GM21825 (cell line): ENCODE measurements around the gene SNED1.

ENCODE experiments used
- ATAC-seq: cut with Tn5 transposase; IDR thresholded peaks from one replicate; pipeline ENCODE4 v1.9.1; 2021; ENCODE audit warnings: mild to moderate bottlenecking, moderate library complexity; ENCODE audit not compliant: unreplicated experiment

SNED1 gene

DNA sequence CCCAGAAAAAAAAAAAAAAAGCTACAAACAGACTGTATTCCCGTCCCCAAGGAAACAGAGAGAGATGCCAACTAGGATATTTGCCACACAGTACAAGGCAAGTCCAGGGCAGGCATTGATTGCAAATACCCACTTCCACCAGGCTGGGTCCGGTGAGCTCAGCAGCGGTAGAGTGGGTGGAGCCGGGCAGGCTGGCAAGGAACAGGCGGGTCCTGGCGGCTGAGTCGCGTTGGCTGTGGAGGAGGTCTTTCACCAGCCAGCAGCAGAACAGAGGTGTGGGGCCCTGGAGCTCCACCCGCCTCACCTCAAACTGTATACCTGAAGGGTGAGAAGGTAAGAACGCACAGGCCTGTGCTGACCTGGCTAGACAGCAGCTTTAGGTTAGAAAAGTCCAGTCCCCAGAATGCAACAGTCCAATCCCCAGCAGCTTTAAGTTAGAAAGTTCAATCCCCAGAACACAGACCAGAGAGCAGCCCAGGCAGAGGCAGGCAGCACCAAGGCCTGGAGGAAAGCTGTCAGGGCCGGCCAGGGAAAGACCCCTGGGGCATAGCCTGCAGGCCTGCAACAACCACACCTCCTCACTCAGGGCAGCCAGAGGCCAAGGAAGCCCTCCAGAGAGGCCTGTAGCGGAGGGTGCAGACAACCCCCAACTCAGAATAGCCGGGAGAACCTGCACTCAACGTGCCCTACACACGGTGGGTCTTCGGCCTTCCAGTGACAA is 125.6 kb downstream of the SNED1 start:
- no peak for ATAC-seq

DNA sequence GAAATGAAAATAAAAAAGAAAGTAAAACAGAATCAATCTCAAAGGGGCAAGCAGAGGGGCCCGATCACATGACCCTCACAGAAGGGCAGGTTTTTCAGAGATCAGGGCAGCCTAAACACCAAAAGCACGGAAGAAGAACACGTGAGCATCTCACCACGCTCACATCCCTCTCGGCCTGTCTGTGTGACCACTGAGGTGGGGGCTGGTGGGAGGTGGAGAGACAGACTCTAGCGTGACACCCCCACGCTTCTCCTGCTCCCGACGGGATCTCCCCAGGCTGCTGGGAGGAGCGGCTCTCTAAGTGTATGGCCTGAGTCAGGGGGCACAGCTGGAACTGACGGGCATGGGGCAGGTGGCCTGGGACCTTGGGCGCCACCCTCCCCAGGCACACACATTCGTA is 127.2 kb downstream of the SNED1 start:
- ATAC-seq: no peak

DNA sequence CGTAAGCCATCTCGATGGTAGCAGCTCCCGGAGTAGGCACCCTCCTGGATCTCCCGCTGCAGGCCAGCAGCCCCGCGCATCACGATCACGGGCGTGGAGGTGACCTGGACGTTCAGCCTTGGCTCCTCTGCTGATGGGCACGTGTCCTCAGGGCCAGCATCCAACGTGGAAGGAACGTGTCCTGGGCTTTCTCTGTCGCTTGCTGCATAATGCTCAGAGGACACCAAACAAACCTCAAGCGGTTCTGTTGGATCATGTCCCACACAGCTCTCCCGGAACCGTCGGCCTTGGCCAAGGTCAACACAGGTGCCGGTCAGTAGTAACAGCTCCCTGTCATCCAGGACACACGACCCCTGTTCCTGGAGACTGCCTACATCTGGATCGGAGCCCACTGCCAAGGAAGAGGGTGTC is 127.8 kb downstream of the SNED1 start:
- ATAC-seq: no peak

GRCh38 chr2:241126771-241127202 is 128.4 kb downstream of the SNED1 start:
- ATAC-seq: no peak

DNA sequence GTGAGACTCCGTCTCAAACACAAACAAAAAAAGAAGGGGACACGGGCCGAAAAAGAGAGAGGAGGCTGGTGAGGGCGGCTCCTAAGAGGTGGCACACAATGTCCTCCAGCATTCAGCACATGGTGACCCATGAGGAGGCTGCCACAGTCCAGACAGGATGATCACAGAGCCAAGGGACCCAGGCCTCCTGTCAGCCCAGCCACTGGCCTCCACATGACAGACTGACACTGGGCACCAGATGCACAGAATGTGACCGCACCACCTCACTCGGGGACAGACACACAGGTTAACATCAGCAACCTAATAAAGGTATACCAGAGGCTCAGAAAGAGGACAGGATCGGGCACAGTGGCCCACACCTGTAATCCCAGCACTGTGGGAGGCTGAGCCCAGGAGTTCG is 129.8 kb downstream of the SNED1 start:
- no peak for ATAC-seq

GRCh38 chr2:241129086-241129871 is 130.9 kb downstream of the SNED1 start:
- ATAC-seq: no peak

- no peak for ATAC-seq
Observed at GRCh38 chr2:241130316-241130715, 131.9 kb downstream of the SNED1 start.

GRCh38 chr2:241131531-241131930 is 133.1 kb downstream of the SNED1 start:
- no peak for ATAC-seq

GRCh38 chr2:241132538-241133435 is 134.4 kb downstream of the SNED1 start:
- ATAC-seq: no peak

- no peak for ATAC-seq
Observed at GRCh38 chr2:241133436-241133820, 135.0 kb downstream of the SNED1 start.

DNA sequence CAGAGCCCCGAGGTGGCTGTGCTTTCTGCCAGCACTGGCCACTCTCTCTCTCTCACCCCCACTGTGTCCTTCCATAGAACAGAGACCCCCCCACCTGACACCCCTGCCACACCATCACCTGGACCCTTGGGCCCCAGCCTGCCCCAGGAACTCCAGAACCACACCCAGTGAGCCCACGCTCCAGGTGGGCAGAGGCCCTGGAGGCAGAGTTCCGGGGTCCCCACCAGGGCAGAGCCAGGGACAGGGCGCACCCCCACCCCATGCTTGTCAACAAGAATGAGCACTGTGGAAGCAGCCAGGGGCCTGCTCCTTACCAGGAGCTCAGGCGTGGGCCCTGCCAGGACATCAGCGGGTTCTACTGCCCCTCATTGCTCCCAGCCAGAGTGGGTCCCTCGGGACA is 136.3 kb downstream of the SNED1 start:
- no peak for ATAC-seq

- no peak for ATAC-seq
Observed at GRCh38 chr2:241135737-241136136, 137.3 kb downstream of the SNED1 start.

- ATAC-seq: no peak
Observed at GRCh38 chr2:241136191-241136590, 137.8 kb downstream of the SNED1 start.

- ATAC-seq: no peak
Observed at GRCh38 chr2:241136661-241137260, 138.3 kb downstream of the SNED1 start.

DNA sequence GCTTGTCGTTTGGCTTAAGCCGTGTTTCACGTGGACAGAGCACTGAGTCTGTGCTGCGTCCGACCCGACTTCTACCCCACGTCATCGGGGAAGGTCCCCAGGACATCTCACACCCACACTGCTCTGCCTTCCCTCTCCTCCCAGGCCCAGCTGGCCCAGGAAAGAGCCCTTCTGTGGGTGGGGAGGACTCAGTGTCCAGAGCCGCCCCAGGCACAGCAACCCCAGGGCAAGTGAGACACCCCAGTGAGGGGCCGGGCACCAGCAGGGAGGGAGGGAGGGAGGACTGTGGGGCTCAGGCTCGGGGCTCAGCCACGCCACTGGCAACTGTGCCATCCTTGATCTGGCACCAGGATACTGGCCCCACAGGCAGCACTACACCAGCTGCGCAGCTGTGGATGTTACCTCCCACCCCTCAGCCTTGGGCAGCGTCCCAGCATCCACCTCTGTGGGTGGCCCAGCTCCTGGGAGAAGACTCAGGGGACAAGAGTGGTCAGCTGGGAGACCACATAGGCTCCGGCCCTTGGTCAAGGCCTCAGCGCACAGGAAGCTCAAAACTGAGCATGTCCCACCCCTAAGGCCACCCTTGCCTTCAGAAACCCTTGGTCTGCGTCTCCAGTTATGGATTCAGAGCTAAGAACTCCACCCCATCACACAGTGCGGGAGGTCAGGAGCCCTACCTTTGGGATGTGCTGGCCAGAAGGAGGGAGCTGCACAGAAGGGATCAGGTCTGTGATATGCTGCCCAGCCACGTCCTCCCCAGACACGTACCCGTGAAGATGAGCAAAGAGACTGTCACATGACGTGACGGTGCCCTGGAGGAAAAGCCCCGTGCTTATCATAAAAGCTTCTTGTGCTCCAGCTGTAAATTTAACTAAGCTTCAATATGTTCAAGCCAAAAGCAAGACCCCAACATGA is 139.1 kb downstream of the SNED1 start:
- ATAC-seq: no peak

GRCh38 chr2:241138471-241138870 is 140.1 kb downstream of the SNED1 start:
- no peak for ATAC-seq

DNA sequence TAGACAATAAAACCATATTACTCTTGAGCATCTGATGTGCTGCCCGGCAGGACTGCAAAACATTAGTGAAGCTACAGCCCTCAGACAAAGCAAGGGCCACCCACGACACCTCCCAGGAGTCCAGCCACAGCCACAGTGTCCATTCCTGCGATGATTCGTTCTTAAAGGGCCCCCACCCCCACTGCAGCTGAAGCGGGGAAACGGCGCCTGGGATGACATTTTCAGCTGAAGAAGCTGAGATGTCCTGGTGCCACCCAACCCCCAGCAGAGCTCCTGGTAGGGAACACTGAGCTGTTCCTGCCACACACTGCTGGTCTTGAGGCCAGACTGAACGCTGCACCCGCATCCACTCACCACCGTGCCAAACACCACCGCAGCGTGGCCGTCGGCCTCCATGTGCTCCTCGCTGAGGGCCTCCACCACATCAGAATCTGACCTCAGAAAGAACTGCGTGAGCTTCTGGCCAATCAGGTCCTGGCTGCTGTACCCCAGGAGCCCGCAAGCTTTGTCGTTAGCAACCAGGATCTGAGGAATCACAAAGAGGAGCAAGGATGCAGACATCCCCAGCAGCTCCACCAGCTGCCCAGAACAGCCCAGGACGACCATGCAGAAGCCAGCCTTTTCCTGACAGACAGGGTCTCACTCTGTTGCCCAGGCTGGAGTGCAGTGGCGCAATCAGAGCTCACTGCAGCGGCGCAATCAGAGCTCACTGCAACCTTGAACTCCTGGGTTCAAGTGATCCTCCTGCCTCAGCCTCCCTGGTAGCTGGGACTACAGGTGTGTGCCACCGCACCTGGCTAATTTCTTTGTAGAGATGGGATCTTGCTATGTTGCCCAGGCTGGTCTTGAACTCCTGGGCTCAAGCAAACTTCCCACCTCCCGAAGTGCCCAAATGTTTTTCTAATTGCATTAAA is 141.4 kb downstream of the SNED1 start:
- no peak for ATAC-seq

DNA sequence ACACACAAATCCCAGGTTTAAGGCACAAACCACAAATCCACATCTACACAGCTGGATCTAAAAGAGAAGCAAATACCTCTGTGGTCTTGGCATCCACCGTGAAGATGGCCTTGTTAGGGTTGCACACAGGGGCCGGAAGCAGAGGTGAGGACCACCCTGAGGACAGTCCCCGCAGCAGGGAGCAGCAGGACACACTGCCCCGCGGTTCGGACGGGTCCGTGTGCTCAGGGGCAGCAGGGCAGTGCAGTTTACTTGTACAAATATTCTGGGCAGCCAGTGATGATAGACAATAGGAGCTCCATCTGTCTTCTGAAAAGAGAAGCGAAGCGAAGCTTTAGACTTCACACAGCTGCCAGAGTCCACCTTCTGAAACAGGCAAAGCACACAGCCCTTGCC is 142.0 kb downstream of the SNED1 start:
- ATAC-seq: no peak

- no peak for ATAC-seq
Observed at GRCh38 chr2:241141214-241141770, 142.9 kb downstream of the SNED1 start.
